MG63 (cell line): ENCODE results near the gene CEACAM16. TPM values are rescaled to one million over a fixed set of nuclear protein-coding genes. Genes with fewer than 3 reads are reported as not detected.
"Not testable (repeated sequence)": the region's sequence is repeated elsewhere in the genome, so short reads cannot be mapped to it uniquely, and the experiment has no call there.

ENCODE experiments used
- DNase-seq: peaks from one replicate; pipeline ENCODE4 v3.0.0-alpha.2; 2020
- H3K27me3 ChIP-seq: fragments of 250-450 bp; sonication (Bioruptor Pico); 2 replicates; pipeline ENCODE4 v1.5.1; 2020; ENCODE audit warnings: mild to moderate bottlenecking, moderate library complexity
- H3K36me3 ChIP-seq: fragments of 250-450 bp; sonication (Bioruptor Pico); 2 replicates; pipeline ENCODE4 v1.5.1; 2020; ENCODE audit warnings: mild to moderate bottlenecking, moderate library complexity
- H3K4me3 ChIP-seq: fragments of 250-450 bp; sonication (Bioruptor Pico); 2 replicates; pipeline ENCODE4 v1.5.1; 2020; ENCODE audit warnings: mild to moderate bottlenecking, moderate library complexity
- H3K9me3 ChIP-seq: fragments of 250-450 bp; sonication (Bioruptor Pico); 2 replicates; pipeline ENCODE4 v1.5.1; 2020; ENCODE audit warnings: mild to moderate bottlenecking, moderate library complexity
- total RNA-seq: library from RNA; depleted of rRNA; stranded (reverse); fragments of >200 nt; shearing (Covaris generic); gene quantifications from 2 replicates; pipeline ENCODE4 v1.2.3, GENCODE V29; 2014; ENCODE audit warnings: low replicate concordance

CEACAM16 gene
- total RNA-seq, 1 experiment from 2014 or later = 0.92 TPM

GRCh38 chr19:44712864-44713515 lies 14.0 kb downstream of the CEACAM16 start:
- H3K36me3 ChIP-seq = no peaks in the 10 kb centered on the region
- H3K4me3 ChIP-seq = no peak overlapping the region
- H3K27me3 ChIP-seq = no peaks in the 10 kb centered on the region
- no peak for DNase-seq
- H3K9me3 ChIP-seq = 0 out of 2 replicates have a peak, but pooled peaks cover 6% of the 10 kb centered on the region

GRCh38 chr19:44714597-44715169 lies 15.7 kb downstream of the CEACAM16 start:
- Histone ChIP-seq H3K27me3 (no peaks in the 10 kb centered on the region), H3K36me3 (no peaks in the 10 kb centered on the region), H3K9me3 (0 out of 2 replicates have a peak, but pooled peaks cover 6% of the 10 kb centered on the region), H3K4me3 (no peak overlapping the region)
- DNase-seq = no peak

- DNase-seq = no peak
- H3K9me3 ChIP-seq = 0 out of 2 replicates have a peak, but pooled peaks cover 6% of the 10 kb centered on the region
- no peaks in the 10 kb centered on the region for H3K36me3 ChIP-seq
- H3K27me3 ChIP-seq = no peaks in the 10 kb centered on the region
- H3K4me3 ChIP-seq = no peak overlapping the region
Measured at GRCh38 chr19:44717603-44718002, 18.7 kb downstream of the CEACAM16 start.

GRCh38 chr19:44718441-44719261 lies 19.7 kb downstream of the CEACAM16 start:
- H3K9me3 ChIP-seq = 0 out of 2 replicates have a peak, but pooled peaks cover 6% of the 10 kb centered on the region
- H3K27me3 ChIP-seq = no peaks in the 10 kb centered on the region
- no peaks in the 10 kb centered on the region for H3K36me3 ChIP-seq
- H3K4me3 ChIP-seq = no peak overlapping the region
- DNase-seq = peak; percentile 22

- Histone ChIP-seq H3K27me3 (no peaks in the 10 kb centered on the region), H3K36me3 (no peaks in the 10 kb centered on the region), H3K4me3 (no peak overlapping the region), H3K9me3 (0 out of 2 replicates have a peak, but pooled peaks cover 6% of the 10 kb centered on the region)
- DNase-seq = no peak
Measured at GRCh38 chr19:44719262-44719701, 20.3 kb downstream of the CEACAM16 start.

GRCh38 chr19:44720396-44720795 lies 21.4 kb downstream of the CEACAM16 start:
- not testable (repeated sequence) for H3K4me3 ChIP-seq, H3K36me3 ChIP-seq

GRCh38 chr19:44720945-44721344 lies 22.0 kb downstream of the CEACAM16 start:
- Histone ChIP-seq H3K27me3 (no peaks in the 10 kb centered on the region), H3K36me3 (no peaks in the 10 kb centered on the region), H3K4me3 (no peak overlapping the region), H3K9me3 (no peaks in the 10 kb centered on the region)
- DNase-seq = no peak

More at GRCh38 chr19:44720396-44720795, 21.4 kb downstream of the CEACAM16 start:
- DNase-seq, H3K27me3 ChIP-seq, H3K9me3 ChIP-seq: not testable (repeated sequence)

GRCh38 chr19:44721369-44721768 lies 22.4 kb downstream of the CEACAM16 start:
- not testable (repeated sequence) for H3K4me3 ChIP-seq, DNase-seq, H3K27me3 ChIP-seq, H3K36me3 ChIP-seq, H3K9me3 ChIP-seq

- H3K9me3 ChIP-seq = no peaks in the 10 kb centered on the region
- H3K36me3 ChIP-seq = no peaks in the 10 kb centered on the region
- no peaks in the 10 kb centered on the region for H3K27me3 ChIP-seq
- no peak for DNase-seq
- no peak overlapping the region for H3K4me3 ChIP-seq
Measured at GRCh38 chr19:44722131-44723121, 23.5 kb downstream of the CEACAM16 start.

- H3K27me3 ChIP-seq = no peaks in the 10 kb centered on the region
- H3K9me3 ChIP-seq = no peaks in the 10 kb centered on the region
- H3K4me3 ChIP-seq = no peak overlapping the region
- H3K36me3 ChIP-seq = no peaks in the 10 kb centered on the region
- no peak for DNase-seq
Measured at GRCh38 chr19:44723299-44723951, 24.5 kb downstream of the CEACAM16 start.

GRCh38 chr19:44723952-44724319 lies 25.0 kb downstream of the CEACAM16 start:
- H3K4me3 ChIP-seq = no peak overlapping the region
- H3K9me3 ChIP-seq = no peaks in the 10 kb centered on the region
- DNase-seq = peak; percentile 84
- no peaks in the 10 kb centered on the region for H3K36me3 ChIP-seq
- no peaks in the 10 kb centered on the region for H3K27me3 ChIP-seq

- H3K36me3 ChIP-seq = no peaks in the 10 kb centered on the region
- no peak for DNase-seq
- no peaks in the 10 kb centered on the region for H3K9me3 ChIP-seq
- H3K27me3 ChIP-seq = no peaks in the 10 kb centered on the region
- H3K4me3 ChIP-seq = no peak overlapping the region
Measured at GRCh38 chr19:44725251-44725650, 26.3 kb downstream of the CEACAM16 start.

GRCh38 chr19:44725684-44726083 lies 26.7 kb downstream of the CEACAM16 start:
- no peaks in the 10 kb centered on the region for H3K9me3 ChIP-seq
- DNase-seq = no peak
- no peak overlapping the region for H3K4me3 ChIP-seq
- H3K27me3 ChIP-seq = no peaks in the 10 kb centered on the region
- no peaks in the 10 kb centered on the region for H3K36me3 ChIP-seq

- Histone ChIP-seq H3K36me3 (no peaks in the 10 kb centered on the region), H3K27me3 (no peaks in the 10 kb centered on the region), H3K4me3 (no peak overlapping the region), H3K9me3 (no peaks in the 10 kb centered on the region)
- DNase-seq = no peak
Measured at GRCh38 chr19:44726465-44726864, 27.5 kb downstream of the CEACAM16 start.

- no peaks in the 10 kb centered on the region for H3K9me3 ChIP-seq
- no peak for DNase-seq
- no peaks in the 10 kb centered on the region for H3K36me3 ChIP-seq
- H3K27me3 ChIP-seq = no peaks in the 10 kb centered on the region
- no peak overlapping the region for H3K4me3 ChIP-seq
Measured at GRCh38 chr19:44728178-44728577, 29.2 kb downstream of the CEACAM16 start.

- Histone ChIP-seq H3K9me3 (no peaks in the 10 kb centered on the region), H3K4me3 (no peak overlapping the region), H3K36me3 (no peaks in the 10 kb centered on the region), H3K27me3 (no peaks in the 10 kb centered on the region)
- DNase-seq = no peak
Measured at GRCh38 chr19:44729516-44730033, 30.6 kb downstream of the CEACAM16 start.
